SIG-M5 (cell line): ENCODE data around the gene ZNF878.

ENCODE experiments used
- DNase-seq: peaks from one replicate; lab custom pipeline; 2025; lab: John Stamatoyannopoulos, UW

The ZNF878 gene

GRCh38 chr19:12034620-12035019 lies 18.1 kb downstream of the ZNF878 start:
- no peak for DNase-seq

GRCh38 chr19:12034198-12034597 lies 18.6 kb downstream of the ZNF878 start:
- no peak for DNase-seq

GRCh38 chr19:12015753-12016116 lies 37.0 kb downstream of the ZNF878 start:
- no peak for DNase-seq

- DNase-seq: no peak
These were observed 37.6 kb downstream of the ZNF878 start for GRCh38 chr19:12015015-12015752.

GRCh38 chr19:12000152-12000981 lies 52.4 kb downstream of the ZNF878 start:
- no peak for DNase-seq

GRCh38 chr19:11995174-11995573 lies 57.6 kb downstream of the ZNF878 start:
- DNase-seq: no peak
